Panc1 (cell line): ENCODE results near the gene PHTF2. TPM values are rescaled to one million over a fixed set of nuclear protein-coding genes. Genes with fewer than 3 reads are reported as not detected.

Experiments
- ATAC-seq: fragments of 200-7000 bp; cut with Tn5 transposase; 2 replicates; pipeline ENCODE4 v1.9.1; 2020; ENCODE audit warnings: mild to moderate bottlenecking, moderate library complexity
- BruUV-seq: library from RNA; stranded (reverse); fragments of 400-500 nt; replicated peaks from 2 replicates; lab custom pipeline; 2021; lab: Mats Ljungman, UMichigan
- CTCF ChIA-PET: fragments of 300-600 bp; sonication (Branson Sonifier 250); formaldehyde crosslinking; loops from one replicate; lab custom pipeline; 2022; ENCODE audit warnings: antibody characterized with exemption; lab: Charles Lee
- POLR2A ChIA-PET: fragments of 300-600 bp; sonication (Branson Sonifier 250); formaldehyde crosslinking; loops from one replicate; lab custom pipeline; 2022; ENCODE audit warnings: antibody characterized with exemption; lab: Charles Lee
- DNase-seq: peaks from one replicate; pipeline ENCODE4 v3.0.0-alpha.2; 2010; ENCODE audit warnings: low read depth, low spot score
- H3K27ac ChIP-seq: 2 replicates; pipeline ENCODE4 v1.5.1; 2011; ENCODE audit warnings: mild to moderate bottlenecking, low read length, inconsistent platforms
- H3K27me3 ChIP-seq: fragments of 200-500 bp; sonication (Bioruptor generic); 2 replicates; pipeline ENCODE4 v1.6.0; 2014; ENCODE audit warnings: low read length, inconsistent platforms; ENCODE audit not compliant: control insufficient read depth, insufficient read depth
- H3K36me3 ChIP-seq: fragments of 200-500 bp; sonication (Bioruptor generic); 2 replicates; pipeline ENCODE4 v1.5.1; 2014; ENCODE audit warnings: inconsistent platforms, mild to moderate bottlenecking, low read length, moderate library complexity; ENCODE audit not compliant: control insufficient read depth, insufficient read depth
- H3K4me1 ChIP-seq: 2 replicates; pipeline ENCODE4 v1.5.1; 2011; ENCODE audit warnings: inconsistent platforms, mild to moderate bottlenecking, low read length, moderate library complexity; ENCODE audit not compliant: control insufficient read depth, insufficient read depth
- H3K4me3 ChIP-seq, 2 experiments: 2 replicates each; pipeline ENCODE4 v1.5.1; 2011 to 2012; ENCODE audit warnings: low read depth in 2 of 2, low read length in 2 of 2, mild to moderate bottlenecking in 2 of 2, inconsistent platforms in 1 of 2, moderate library complexity in 1 of 2
- H3K9me3 ChIP-seq: fragments of 200-500 bp; sonication (Bioruptor generic); 2 replicates; pipeline ENCODE4 v1.5.1; 2014; ENCODE audit warnings: low read depth, mild to moderate bottlenecking, inconsistent platforms, low read length, moderate library complexity; ENCODE audit not compliant: control insufficient read depth, insufficient read depth
- CTCF ChIP-seq: fragments of 450-650 bp; IDR thresholded peaks from 2 replicates; pipeline ENCODE4 v1.5.1; 2017; ENCODE audit warnings: mild to moderate bottlenecking
- POLR2AphosphoS5 ChIP-seq: IDR thresholded peaks from 2 replicates; pipeline ENCODE4 v1.6.1; 2012; ENCODE audit warnings: mild to moderate bottlenecking, low read depth, low read length, moderate library complexity
- REST ChIP-seq, 2 experiments: IDR thresholded peaks; 2 replicates each; pipeline ENCODE4 v1.6.1; 2011 to 2012; ENCODE audit warnings: low read depth in 2 of 2, control low read depth in 1 of 2, low read length in 1 of 2, mild to moderate bottlenecking in 1 of 2, moderate library complexity in 1 of 2; ENCODE audit not compliant: insufficient read depth in 1 of 2
- SIN3A ChIP-seq: IDR thresholded peaks from 2 replicates; pipeline ENCODE4 v1.6.1; 2012; ENCODE audit warnings: low read depth, mild to moderate bottlenecking, low read length, moderate library complexity, borderline replicate concordance; ENCODE audit not compliant: insufficient read depth
- TCF7L2 ChIP-seq: IDR thresholded peaks from 2 replicates; pipeline ENCODE4 v1.6.1; 2011; ENCODE audit warnings: mild to moderate bottlenecking, low read depth, low read length, inconsistent platforms
- in situ Hi-C: cut with HindIII; loops from 2 replicates; pipeline ENCODE4 v1.10.0; 2016; ENCODE audit warnings: low sequenced_read_pairs, low pct_unique_long_range_greater_than_20kb
- intact Hi-C: fragments of 100-400 bp; cut with micrococcal nuclease; formaldehyde crosslinking; loops from one replicate; pipeline ENCODE4 v1.10.0; 2022; ENCODE audit not compliant: unreplicated experiment
- total RNA-seq: library from RNA; stranded (reverse); gene quantifications from one replicate; pipeline ENCODE4 v1.2.1, GENCODE V29; 2021; ENCODE audit not compliant: unreplicated experiment

PHTF2 gene
- total RNA-seq, 1 experiment from 2014 or later = 61.5 TPM

- in situ Hi-C loops = no loop called here
- ChIA-PET CTCF (no interaction called here), POLR2A (no interaction called here)
- DNase-seq (no peak), ATAC-seq (no peak)
- Histone ChIP-seq H3K36me3 (no peaks in the 10 kb centered on the region), H3K27me3 (no peaks in the 10 kb centered on the region), H3K9me3 (no peaks in the 10 kb centered on the region), H3K27ac (no peak overlapping the region), H3K4me3 (no peak overlapping the region), H3K4me1 (peaks cover 11% of the 10 kb centered on the region)
- BruUV-seq = no TSS peak
- intact Hi-C loops = no loop called here
- TF ChIP-seq CTCF (no peak), TCF7L2 (no peak), REST (IDR thresholded peaks at IDR 0.05; ENCODE audit: insufficient read depth in 1 of 2, low read depth in 2 of 2, low read length in 1 of 2) (no peak)
These were observed 41.3 kb downstream of the PHTF2 start for GRCh38 chr7:77839919-77840318.

- H3K27ac ChIP-seq = no peak overlapping the region
- BruUV-seq = no TSS peak
- no peaks in the 10 kb centered on the region for H3K36me3 ChIP-seq
- CTCF ChIA-PET = no interaction called here
- no peak for ATAC-seq
- TF ChIP-seq POLR2AphosphoS5 (no peak), TCF7L2 (no peak), REST (IDR thresholded peaks at IDR 0.05; ENCODE audit: insufficient read depth in 1 of 2, low read depth in 2 of 2, low read length in 1 of 2) (no peak), SIN3A (no peak), CTCF (no peak)
- peaks cover 5% of the 10 kb centered on the region for H3K4me1 ChIP-seq
- no peaks in the 10 kb centered on the region for H3K27me3 ChIP-seq
- DNase-seq = no peak
- POLR2A ChIA-PET = no interaction called here
- in situ Hi-C loops = no loop called here
- intact Hi-C loops = no loop called here
- H3K9me3 ChIP-seq = no peaks in the 10 kb centered on the region
- H3K4me3 ChIP-seq = no peak overlapping the region
These were observed 44.6 kb downstream of the PHTF2 start for GRCh38 chr7:77843194-77843593.
